ENCODE data around the gene FANCC.
"Not testable (repeated sequence)": the region's sequence is repeated elsewhere in the genome, so short reads cannot be mapped to it uniquely, and the experiment has no call there.

Gene FANCC

DNA sequence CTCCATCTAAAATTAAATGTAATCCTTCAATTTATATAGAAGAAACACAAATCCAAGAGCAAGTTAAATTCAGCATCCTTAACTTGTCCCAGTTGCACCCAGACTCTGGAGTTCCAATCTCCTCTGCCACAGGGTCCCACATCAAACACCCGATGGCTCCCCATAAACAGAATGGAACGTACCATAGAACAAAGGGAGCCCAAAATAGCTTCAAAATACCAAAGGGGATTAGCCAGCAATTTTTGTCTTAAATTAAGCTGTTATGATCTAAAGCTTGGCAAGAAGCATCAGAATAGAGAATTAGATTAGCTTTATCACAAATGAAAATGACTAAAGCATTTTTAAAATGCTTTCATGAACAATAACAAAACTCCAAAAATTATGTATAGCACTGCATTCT, 112.8 kb downstream of the FANCC start:
- in situ Hi-C loops (cut with MboI; ENCODE audit: low sequenced_read_pairs, unreplicated experiment): no loop called here
- no peak for DNase-seq (ENCODE audit: low spot score)
- TF ChIP-seq, protein P1, sequence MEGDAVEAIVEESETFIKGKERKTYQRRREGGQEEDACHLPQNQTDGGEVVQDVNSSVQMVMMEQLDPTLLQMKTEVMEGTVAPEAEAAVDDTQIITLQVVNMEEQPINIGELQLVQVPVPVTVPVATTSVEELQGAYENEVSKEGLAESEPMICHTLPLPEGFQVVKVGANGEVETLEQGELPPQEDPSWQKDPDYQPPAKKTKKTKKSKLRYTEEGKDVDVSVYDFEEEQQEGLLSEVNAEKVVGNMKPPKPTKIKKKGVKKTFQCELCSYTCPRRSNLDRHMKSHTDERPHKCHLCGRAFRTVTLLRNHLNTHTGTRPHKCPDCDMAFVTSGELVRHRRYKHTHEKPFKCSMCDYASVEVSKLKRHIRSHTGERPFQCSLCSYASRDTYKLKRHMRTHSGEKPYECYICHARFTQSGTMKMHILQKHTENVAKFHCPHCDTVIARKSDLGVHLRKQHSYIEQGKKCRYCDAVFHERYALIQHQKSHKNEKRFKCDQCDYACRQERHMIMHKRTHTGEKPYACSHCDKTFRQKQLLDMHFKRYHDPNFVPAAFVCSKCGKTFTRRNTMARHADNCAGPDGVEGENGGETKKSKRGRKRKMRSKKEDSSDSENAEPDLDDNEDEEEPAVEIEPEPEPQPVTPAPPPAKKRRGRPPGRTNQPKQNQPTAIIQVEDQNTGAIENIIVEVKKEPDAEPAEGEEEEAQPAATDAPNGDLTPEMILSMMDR (IDR thresholded peaks at IDR 0.05; ENCODE audit: borderline replicate concordance, control extremely low read depth, extremely low read depth, insufficient read depth, missing control alignments): no peak

DNA sequence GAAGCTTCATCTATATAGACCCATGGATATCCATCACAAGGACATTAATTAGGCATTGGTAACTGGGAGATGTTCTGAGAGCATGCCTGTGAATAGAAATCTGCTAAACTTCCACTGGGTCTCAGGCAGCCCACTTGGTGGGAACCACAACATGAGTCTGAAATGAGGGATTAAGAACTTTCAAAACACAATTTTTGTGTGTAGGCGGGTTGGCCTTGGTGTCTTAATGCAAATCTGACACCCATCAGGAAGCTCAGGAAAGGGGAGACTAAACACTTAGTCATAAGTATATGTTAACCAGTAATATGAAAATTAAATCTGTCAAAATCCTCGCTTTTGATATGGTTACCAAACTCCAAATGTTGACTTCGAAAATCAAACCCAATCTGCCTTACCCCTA, 113.2 kb downstream of the FANCC start:
- DNase-seq (ENCODE audit: low spot score): no peak
- in situ Hi-C loops (cut with MboI; ENCODE audit: low sequenced_read_pairs, unreplicated experiment): no loop called here
- TF ChIP-seq, protein P1 (IDR thresholded peaks at IDR 0.05; ENCODE audit: borderline replicate concordance, control extremely low read depth, extremely low read depth, insufficient read depth, missing control alignments): no peak

DNA sequence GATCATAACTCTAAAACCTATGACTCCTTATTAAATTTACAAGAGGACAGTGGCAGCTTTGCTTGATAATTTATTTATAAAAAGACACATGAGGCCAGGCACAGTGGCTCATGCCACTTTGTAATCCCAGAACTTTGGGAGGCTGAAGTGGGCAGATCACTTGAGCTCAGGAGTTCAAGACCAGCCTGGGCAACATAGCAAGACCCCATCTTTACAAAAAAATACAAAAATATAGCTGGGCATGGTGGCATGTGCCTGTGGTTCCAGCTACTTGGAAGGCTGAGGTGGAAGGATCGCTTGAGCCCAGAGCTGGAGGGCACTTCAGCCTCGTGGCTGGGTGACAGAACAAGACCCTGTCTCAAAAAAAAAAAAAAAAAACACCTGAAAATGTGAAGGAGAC, 114.5 kb downstream of the FANCC start:
- DNase-seq (ENCODE audit: low spot score); in situ Hi-C loops (cut with MboI; ENCODE audit: low sequenced_read_pairs, unreplicated experiment): not testable (repeated sequence)

DNA sequence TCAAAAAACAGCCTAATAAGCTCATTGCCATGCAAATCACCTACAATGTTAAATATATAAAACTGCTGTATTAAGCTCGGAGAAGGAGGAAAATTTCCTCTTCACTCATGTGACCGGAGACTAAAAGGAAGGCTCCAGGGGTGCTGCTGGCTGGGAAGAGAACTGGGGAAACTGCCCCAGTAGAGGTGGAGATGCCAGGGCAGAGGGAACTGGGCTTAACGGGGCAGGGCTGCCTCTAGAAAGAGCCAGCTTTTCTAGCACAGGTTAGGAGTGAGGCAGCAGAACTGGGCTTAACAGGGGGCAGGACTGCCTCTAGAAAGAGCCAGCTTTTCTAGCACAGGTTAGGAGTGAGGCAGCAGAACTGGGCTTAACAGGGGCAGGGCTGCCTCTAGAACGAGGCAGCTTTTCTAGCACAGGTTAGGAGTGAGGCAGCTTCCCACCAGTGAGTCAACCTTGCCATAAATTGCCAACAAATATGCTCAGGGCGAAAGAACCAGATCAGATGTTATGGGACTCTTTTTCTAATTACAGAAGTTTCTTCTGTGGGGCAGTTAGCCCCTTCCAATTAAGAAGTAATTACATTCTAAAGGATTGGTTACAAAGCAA, 115.3 kb downstream of the FANCC start:
- TF ChIP-seq, protein P1 (IDR thresholded peaks at IDR 0.05; ENCODE audit: borderline replicate concordance, control extremely low read depth, extremely low read depth, insufficient read depth, missing control alignments): no peak
- in situ Hi-C loops (cut with MboI; ENCODE audit: low sequenced_read_pairs, unreplicated experiment): no loop called here
- no peak for DNase-seq (ENCODE audit: low spot score)

DNA sequence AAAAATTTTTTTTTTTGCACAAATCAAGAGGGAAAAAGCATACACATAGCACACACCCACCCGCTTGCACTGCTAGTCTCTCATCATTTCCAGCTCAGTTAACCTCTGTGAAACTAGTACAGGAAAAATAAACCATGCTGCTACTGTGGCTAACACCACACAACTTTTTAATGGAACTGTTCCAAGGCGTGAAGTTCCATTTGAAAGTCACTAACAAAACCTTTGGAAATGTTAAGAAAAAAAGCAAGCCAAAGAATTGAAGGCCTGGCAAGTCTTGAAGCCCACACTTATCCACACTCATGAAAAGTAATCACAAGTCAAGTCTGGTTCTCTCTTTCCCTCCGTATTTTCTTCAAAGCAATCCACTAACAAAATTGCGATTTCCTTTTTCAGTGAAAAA, 116.3 kb downstream of the FANCC start:
- in situ Hi-C loops (cut with MboI; ENCODE audit: low sequenced_read_pairs, unreplicated experiment): no loop called here
- TF ChIP-seq, protein P1 (IDR thresholded peaks at IDR 0.05; ENCODE audit: borderline replicate concordance, control extremely low read depth, extremely low read depth, insufficient read depth, missing control alignments): no peak
- no peak for DNase-seq (ENCODE audit: low spot score)

DNA sequence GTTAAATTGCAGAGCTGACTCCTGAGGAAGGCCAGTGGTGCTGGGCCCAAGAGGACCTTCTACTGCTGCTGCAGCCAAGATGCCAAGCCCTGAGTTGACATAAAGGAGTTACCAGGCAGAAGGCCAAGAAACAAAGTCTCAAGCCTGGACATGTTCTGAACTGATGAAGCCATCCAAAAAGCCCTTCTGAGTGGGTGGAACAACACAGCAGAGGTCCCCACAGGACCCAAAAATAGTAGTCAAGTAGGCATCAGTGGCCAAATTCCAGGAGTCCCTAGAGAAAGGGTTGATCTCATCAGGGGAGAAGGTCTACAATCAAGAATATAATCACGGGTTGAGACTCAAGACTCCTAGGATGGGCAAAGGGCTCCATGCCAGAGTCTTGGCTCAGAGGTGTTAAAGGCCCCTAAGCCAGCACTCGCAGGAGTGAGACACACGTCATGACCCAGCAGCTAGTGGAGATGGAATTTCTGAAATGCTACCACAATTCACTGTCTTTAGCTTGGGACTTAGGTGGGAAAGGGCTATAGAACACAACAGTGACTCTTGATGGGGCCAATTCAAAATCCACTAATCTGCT, 119.7 kb downstream of the FANCC start:
- in situ Hi-C loops (cut with MboI; ENCODE audit: low sequenced_read_pairs, unreplicated experiment): no loop called here
- TF ChIP-seq, protein P1 (IDR thresholded peaks at IDR 0.05; ENCODE audit: borderline replicate concordance, control extremely low read depth, extremely low read depth, insufficient read depth, missing control alignments): no peak
- no peak for DNase-seq (ENCODE audit: low spot score)

DNA sequence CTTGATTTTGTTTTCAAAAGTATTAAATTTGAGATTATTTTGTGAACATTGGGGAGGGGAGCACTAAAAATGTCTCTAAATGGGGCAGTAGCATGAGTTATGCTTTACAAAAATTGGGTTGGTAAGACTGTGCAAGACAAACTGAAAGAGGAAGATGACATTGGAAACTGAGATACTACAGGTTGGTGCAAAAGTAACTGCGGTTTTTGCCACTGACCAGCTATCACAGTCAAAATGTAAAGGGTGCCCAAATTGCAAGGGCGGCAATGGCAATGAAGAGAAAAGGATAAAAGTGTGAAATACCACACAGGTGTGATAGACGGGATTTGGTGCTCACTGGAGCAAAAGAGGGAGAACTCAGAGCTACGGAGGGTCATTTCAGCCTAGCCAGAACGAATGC, 124.0 kb downstream of the FANCC start:
- TF ChIP-seq, protein P1 (IDR thresholded peaks at IDR 0.05; ENCODE audit: borderline replicate concordance, control extremely low read depth, extremely low read depth, insufficient read depth, missing control alignments): no peak

More for the DNA sequence above, 124.0 kb downstream of the FANCC start:
- in situ Hi-C loops (cut with MboI; ENCODE audit: low sequenced_read_pairs, unreplicated experiment): no loop called here
- DNase-seq (ENCODE audit: low spot score): no peak
